HG03342 (cell line): ENCODE measurements around the gene IGFN1.

Source experiments
- ATAC-seq: cut with Tn5 transposase; IDR thresholded peaks from one replicate; pipeline ENCODE4 v1.9.1; 2021; ENCODE audit warnings: mild to moderate bottlenecking, moderate library complexity; ENCODE audit not compliant: unreplicated experiment

Gene IGFN1

DNA sequence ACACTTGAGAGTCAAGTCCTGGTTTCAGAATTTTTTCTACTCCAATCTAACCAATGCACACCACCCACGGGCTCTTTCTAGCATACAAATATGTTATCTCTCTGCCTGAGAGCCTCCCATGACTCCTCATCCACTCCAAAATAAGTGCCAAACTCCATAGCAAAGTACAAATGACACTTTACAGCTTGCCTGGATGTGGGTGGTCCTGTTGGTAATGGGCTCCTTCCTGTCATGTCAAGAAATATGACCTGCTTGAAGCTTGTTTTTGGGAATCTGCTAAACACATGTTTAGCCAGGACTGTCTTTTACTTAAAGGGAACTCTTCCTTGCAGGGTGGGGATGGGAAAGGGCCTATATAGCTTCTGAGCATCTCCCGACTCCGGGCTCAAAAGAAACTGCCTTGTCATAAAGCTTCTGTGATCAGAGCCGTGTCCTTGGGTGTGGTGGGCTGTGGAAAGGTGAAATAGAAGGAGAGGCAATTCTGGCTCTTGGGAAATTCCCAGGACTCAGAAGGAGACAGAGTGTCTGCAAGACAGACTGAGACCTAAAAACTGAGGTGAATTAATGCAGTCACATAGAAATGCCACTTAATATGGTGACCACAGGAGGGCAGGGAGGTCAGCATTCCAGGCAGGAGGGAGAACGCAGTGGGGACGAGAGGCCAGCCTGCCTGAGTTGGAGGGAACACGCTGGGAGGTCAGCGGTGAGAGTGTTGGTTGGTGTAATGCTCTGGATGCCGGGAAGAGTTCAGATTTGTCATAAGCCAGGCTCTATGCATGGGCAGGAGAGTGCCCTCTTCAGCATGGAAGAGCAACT lies 6.1 kb upstream of the IGFN1 start:
- ATAC-seq, result no peak

DNA sequence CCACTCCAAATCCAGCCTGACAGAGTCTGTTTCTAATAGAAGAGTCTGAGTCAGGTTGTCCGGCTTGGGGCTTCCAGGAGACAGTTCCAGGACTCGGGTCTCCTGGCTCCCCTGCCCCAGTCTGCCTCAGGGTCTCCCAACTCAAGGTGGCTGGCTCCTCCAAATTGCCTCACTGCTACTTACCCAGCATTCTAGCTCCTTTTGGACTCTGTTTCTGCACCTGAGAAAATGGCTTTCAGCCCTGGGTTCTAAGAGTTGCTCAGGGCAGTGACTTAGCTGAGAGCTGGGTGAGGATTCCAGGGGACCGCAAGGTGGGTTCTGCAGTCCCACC lies 5.5 kb upstream of the IGFN1 start:
- ATAC-seq, result no peak

GRCh38 chr1:201185527-201186128 lies 5.0 kb upstream of the IGFN1 start:
- ATAC-seq, result no peak

DNA sequence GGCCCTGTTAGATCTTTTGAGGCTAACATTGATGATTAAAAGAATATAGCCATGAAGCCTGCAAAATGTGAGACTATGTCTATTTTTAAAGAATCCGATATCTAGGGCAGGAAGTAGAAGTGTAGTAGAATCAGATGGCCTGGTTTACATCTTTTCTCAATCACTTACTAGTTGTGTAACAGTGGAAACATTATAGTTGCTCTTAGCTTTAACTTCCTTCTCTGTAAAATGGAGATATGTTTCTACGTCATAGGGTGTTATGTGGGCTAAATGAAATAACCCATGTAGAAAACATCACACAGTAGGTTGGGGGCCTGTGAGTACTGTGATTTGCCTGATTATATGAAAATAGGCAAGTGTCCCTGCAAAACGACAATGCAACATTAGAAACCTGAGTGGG lies 4.4 kb upstream of the IGFN1 start:
- no peak for ATAC-seq

GRCh38 chr1:201189085-201189484 lies 1.5 kb upstream of the IGFN1 start:
- no peak for ATAC-seq

GRCh38 chr1:201190005-201190404 lies 619 bp upstream of the IGFN1 start:
- no peak for ATAC-seq

DNA sequence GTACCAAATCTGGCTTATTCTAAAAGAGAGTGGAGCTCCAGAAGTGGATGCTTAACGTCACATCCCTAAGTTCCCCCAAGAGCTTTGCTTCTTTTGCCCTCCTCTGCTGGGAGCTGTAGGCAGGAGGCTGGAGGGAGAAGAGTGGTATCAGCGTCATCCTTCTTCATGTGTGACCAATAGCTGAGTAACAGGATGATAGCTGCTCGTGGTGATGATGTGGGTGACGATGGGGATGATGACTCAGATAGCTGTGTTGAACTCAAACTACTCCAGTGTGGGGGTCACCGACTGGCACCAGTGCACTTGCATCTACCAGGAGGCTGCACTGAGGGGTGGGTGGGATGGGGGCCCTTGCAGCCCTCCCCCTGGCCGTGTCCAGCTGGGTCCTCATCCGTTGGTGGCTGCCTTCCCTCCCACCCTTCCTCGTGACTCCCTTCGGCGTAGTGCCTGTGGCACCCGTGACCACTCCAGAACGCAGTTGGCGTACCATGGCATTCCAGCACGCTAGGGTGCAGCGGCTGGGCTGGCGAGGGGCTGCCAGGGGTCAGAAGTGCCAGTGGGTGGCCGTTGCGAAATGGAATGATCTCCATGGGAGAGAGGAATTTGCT lies 1.1 kb downstream of the IGFN1 start:
- no peak for ATAC-seq

DNA sequence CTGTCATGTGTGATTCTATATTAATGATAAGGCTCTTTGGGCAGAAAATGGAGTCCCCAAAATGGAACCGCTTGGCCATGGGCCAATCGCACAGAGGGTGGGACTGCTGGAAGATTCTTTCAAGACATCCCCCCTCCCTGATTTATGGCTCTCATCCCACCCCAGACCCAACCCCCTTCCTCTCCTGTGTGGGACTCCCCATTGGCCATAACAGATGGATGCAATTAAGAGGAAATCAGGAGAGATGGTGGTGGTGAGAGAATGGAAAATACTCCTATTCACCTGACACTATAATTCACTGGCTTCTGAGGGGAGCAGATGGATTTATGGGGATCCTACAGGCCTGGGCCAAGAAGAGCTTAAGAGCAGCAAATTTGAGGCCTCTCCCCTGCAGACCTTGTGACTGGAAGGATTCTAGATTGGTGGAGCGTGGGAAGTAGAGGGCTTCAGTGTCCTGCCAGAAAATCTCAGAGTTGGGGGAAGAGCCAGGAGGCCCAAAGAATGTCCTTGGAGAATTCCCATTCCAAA lies 1.7 kb downstream of the IGFN1 start:
- no peak for ATAC-seq

DNA sequence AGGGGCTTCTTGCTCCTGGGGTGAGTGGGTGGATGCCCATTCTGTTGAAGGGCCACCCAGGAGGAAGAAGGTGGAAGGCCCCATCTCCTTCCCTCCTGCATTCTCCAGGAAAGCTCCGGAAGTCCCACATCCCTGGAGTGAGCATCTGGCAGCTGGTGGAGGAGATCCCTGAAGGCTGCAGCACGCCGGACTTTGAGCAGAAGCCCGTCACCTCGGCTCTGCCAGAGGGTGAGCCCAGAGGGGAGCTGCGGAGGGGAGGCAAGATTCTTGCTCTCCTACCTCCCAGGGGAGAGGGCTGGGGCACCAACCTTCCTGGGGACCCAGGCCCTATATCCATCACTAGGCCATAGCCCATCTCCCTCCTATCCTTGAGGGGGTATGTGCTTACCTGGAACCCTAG lies 3.4 kb downstream of the IGFN1 start:
- ATAC-seq, result no peak

- ATAC-seq, result no peak
Measured at GRCh38 chr1:201198598-201198997, 8.0 kb downstream of the IGFN1 start.

DNA sequence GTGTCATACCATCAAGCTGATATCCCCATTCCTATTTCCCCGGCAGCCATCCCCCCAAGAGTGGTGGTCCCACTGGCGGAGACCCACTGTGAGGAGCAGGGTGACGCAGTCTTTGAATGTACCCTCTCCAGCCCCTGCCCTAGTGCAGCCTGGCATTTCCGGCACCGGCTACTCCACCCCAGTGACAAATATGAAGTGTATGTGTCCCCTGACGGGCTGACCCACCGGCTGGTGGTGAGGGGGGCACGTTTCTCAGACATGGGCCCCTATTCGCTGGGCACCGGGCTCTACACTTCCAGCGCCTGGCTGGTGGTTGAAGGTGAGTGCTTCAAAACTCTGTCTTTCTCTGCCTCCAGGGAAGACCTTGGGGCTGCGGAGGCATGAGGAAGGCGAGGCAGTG lies 14.4 kb downstream of the IGFN1 start:
- ATAC-seq, result no peak

DNA sequence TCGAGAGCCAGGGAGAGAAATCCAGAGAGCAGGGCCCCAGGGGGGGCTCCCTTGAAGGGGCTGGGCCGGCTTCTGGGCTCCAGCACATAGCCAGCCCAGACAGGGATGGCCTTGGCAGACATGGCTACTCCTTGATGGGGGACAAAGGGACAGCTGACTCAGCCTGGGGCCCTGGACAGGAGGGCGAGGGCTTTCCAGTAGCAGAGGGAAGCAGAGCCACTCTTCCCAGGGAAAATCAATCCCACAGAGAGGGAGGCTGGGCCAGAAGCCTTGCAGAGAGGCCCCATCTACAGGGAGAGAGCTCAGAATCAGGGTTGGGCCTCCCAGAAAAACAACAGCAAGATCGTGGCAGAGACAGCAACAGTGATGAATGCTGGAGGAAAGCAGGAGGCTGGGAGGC lies 15.6 kb downstream of the IGFN1 start:
- no peak for ATAC-seq

- no peak for ATAC-seq
Measured at GRCh38 chr1:201207046-201207445, 16.4 kb downstream of the IGFN1 start.

DNA sequence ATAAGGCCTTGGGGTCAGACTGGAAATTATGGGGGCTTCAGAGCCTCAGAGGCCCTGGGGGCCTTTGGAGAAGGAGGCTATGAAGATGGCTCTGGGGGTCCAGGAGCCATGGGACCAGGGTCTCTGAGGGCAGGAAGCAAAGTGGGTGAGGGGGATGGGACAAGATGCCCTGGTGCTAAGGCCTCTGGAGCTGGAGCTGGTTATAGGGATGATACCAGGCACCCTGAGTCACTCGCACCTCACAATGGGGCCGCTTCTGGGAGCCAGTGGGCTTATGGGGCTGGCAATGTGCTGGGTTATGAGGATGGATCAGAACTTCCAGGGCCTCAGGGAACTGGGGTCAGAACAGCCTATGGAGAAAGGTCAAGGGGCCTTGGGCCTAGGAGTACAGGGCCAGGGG lies 17.6 kb downstream of the IGFN1 start:
- no peak for ATAC-seq

GRCh38 chr1:201212056-201212455 lies 21.4 kb downstream of the IGFN1 start:
- ATAC-seq, result no peak

- no peak for ATAC-seq
Measured at GRCh38 chr1:201212461-201213055, 21.9 kb downstream of the IGFN1 start.

DNA sequence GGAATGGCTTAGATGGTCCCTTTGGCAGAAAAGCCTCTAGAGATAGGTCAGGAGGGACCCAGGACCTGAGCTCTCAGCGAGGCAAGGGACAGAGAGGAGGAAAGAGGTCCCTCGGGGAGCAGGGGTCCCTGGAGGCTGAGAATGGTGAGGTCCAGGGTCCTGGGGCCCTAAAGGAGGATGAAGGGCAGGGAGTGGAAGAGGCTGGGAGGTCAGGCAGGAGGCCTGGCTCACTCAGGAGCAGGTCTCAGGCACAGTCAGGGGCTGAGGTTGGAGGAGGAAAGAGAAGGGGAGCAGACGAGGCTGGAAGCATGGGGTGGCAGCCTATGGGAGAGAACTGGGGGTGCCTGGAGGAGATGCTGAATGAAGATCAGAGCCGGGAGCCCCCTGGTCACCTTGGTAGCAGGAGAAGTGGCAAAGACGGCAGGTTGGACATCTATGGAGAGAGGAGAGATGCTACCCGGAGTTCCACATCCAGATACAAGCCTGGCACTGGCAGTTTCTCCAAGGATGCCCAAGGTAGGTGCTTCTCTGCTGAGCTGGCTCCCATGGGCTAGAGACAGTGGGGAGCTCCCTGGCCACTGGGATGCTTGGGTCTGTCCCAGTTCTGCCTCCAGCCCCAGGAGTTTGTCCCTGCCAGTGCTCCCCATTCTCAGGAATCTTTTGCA lies 22.6 kb downstream of the IGFN1 start:
- ATAC-seq, result no peak

GRCh38 chr1:201213926-201214325 lies 23.3 kb downstream of the IGFN1 start:
- ATAC-seq, result no peak

GRCh38 chr1:201214461-201214860 lies 23.8 kb downstream of the IGFN1 start:
- ATAC-seq, result no peak

- no peak for ATAC-seq
Measured at GRCh38 chr1:201214886-201215285, 24.3 kb downstream of the IGFN1 start.
